ENCODE data around the gene TNFRSF6B.
A peak's percentile ranks its signal among the peaks of the same experiment; 100 is the strongest.

The TNFRSF6B gene

GRCh38 chr20:63739130-63740069 lies 42.9 kb downstream of the TNFRSF6B start, which contains the start of gene SLC2A4RG:
SLC2A4RG (plus strand) TSS chr20:63739776; CDS start chr20:63739913, 137 bp downstream.
- peak; percentile 70 to 83 for DNase-seq

GRCh38 chr20:63740070-63740626 lies 43.7 kb downstream of the TNFRSF6B start:
- peak in 1 of 2 donors; percentile 23 for DNase-seq

- peak; percentile 28 to 48 for DNase-seq
Measured at GRCh38 chr20:63740627-63741353, 44.3 kb downstream of the TNFRSF6B start.

GRCh38 chr20:63741354-63741675 lies 44.9 kb downstream of the TNFRSF6B start:
- no peak for DNase-seq

- no peak for DNase-seq
Measured at GRCh38 chr20:63741676-63742380, 45.4 kb downstream of the TNFRSF6B start.

GRCh38 chr20:63742381-63743024 lies 46.1 kb downstream of the TNFRSF6B start:
- DNase-seq: no peak

- no peak for DNase-seq
Measured at GRCh38 chr20:63743210-63743970, 46.9 kb downstream of the TNFRSF6B start.

- no peak for DNase-seq
Measured at GRCh38 chr20:63744158-63744557, 47.7 kb downstream of the TNFRSF6B start.

- DNase-seq: no peak
Measured at GRCh38 chr20:63744574-63745423, 48.3 kb downstream of the TNFRSF6B start.

GRCh38 chr20:63745424-63745805 lies 49.0 kb downstream of the TNFRSF6B start:
- DNase-seq: no peak

GRCh38 chr20:63745961-63746731 lies 49.7 kb downstream of the TNFRSF6B start:
- no peak for DNase-seq

- DNase-seq: no peak
Measured at GRCh38 chr20:63746751-63747315, 50.4 kb downstream of the TNFRSF6B start.

GRCh38 chr20:63747622-63748069 lies 51.2 kb downstream of the TNFRSF6B start:
- no peak for DNase-seq

Measured in inflammatory macrophage treated with lipopolysaccharide for 1 hour (primary cell).